NCI-H128 (cell line): ENCODE measurements around the gene LBX2.

Experiments
- DNase-seq: peaks from one replicate; lab custom pipeline; 2025; ENCODE audit not compliant: unreplicated experiment; lab: John Stamatoyannopoulos, UW

Gene LBX2

GRCh38 chr2:74505448-74506246 is 6.2 kb upstream of the LBX2 start:
- DNase-seq, result no peak

- DNase-seq, result no peak
These were observed 5.2 kb upstream of the LBX2 start for GRCh38 chr2:74504591-74504990.

- no peak for DNase-seq
These were observed 4.4 kb upstream of the LBX2 start for GRCh38 chr2:74503506-74504475.

GRCh38 chr2:74502720-74503505 is 3.5 kb upstream of the LBX2 start:
- DNase-seq, result no peak

GRCh38 chr2:74502147-74502719 is 2.8 kb upstream of the LBX2 start:
- no peak for DNase-seq

GRCh38 chr2:74501335-74502071 is 2.1 kb upstream of the LBX2 start:
- DNase-seq, result no peak

GRCh38 chr2:74500578-74500946 is 1.2 kb upstream of the LBX2 start:
- no peak for DNase-seq

GRCh38 chr2:74499940-74500577 is 656 bp upstream of the LBX2 start:
- DNase-seq, result no peak

GRCh38 chr2:74498500-74499266 is 720 bp downstream of the LBX2 start:
- DNase-seq, result no peak

- DNase-seq, result no peak
These were observed 1.5 kb downstream of the LBX2 start for GRCh38 chr2:74497777-74498499.

- no peak for DNase-seq
These were observed 2.2 kb downstream of the LBX2 start for GRCh38 chr2:74496997-74497776.

- DNase-seq, result no peak
These were observed 4.0 kb downstream of the LBX2 start for GRCh38 chr2:74495440-74495839.

- no peak for DNase-seq
These were observed 5.9 kb downstream of the LBX2 start for GRCh38 chr2:74493546-74493945.

GRCh38 chr2:74491648-74492544 is 7.5 kb downstream of the LBX2 start:
- no peak for DNase-seq

GRCh38 chr2:74489906-74490305 is 9.5 kb downstream of the LBX2 start:
- no peak for DNase-seq

GRCh38 chr2:74488643-74489481 is 10.5 kb downstream of the LBX2 start:
- DNase-seq, result no peak
